PC-9 (cell line): ENCODE data around the gene SRPK1.

Source experiments
- EZH2 ChIP-seq: fragments of 200-600 bp; sonication (generic); IDR thresholded peaks from 2 replicates; pipeline ENCODE4 v1.8.0; 2017; ENCODE audit warnings: antibody characterized with exemption, low read depth
- TF ChIP-seq, protein P1 (sequence below): fragments of 200-600 bp; sonication (generic); conservative IDR thresholded peaks from 2 replicates; pipeline ENCODE4 v1.6.1; 2017; ENCODE audit warnings: mixed run types, antibody characterized with exemption, mild to moderate bottlenecking, moderate library complexity

DNA sequence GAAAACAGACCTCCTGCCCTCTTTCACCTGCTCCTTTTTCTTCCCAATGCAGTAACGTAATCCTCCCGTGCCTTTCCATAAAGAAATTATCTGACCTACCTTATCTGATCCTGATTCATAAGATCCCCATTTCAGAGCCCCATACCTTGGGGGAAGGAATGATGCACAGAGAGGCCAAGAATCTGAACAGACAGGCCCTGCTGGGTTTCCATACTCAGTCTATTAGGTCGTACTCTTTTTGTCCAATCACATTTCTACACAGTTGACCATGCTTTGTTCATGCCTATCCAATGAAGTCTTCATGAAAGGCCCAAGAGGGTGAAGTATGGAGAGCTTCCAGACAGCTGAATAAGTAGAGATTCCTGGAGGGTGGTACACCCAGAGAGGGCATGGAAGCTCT lies 25.3 kb downstream of the SRPK1 start:
- TF ChIP-seq, protein P1, sequence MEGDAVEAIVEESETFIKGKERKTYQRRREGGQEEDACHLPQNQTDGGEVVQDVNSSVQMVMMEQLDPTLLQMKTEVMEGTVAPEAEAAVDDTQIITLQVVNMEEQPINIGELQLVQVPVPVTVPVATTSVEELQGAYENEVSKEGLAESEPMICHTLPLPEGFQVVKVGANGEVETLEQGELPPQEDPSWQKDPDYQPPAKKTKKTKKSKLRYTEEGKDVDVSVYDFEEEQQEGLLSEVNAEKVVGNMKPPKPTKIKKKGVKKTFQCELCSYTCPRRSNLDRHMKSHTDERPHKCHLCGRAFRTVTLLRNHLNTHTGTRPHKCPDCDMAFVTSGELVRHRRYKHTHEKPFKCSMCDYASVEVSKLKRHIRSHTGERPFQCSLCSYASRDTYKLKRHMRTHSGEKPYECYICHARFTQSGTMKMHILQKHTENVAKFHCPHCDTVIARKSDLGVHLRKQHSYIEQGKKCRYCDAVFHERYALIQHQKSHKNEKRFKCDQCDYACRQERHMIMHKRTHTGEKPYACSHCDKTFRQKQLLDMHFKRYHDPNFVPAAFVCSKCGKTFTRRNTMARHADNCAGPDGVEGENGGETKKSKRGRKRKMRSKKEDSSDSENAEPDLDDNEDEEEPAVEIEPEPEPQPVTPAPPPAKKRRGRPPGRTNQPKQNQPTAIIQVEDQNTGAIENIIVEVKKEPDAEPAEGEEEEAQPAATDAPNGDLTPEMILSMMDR: no peak
- no peak for TF ChIP-seq EZH2
